HCT116 (cell line): ENCODE measurements around the gene PSMD10. TPM values are rescaled to one million over a fixed set of nuclear protein-coding genes. Genes with fewer than 3 reads are reported as not detected.

Experiments
- ATAC-seq: fragments of 200-7000 bp; cut with Tn5 transposase; 2 replicates; pipeline ENCODE4 v1.9.1; 2020; ENCODE audit warnings: mild to moderate bottlenecking, moderate library complexity
- BruUV-seq: library from RNA; stranded (reverse); fragments of 400-500 nt; replicated peaks from 2 replicates; lab custom pipeline; 2021; lab: Mats Ljungman, UMichigan
- CTCF ChIA-PET: fragments of 300-600 bp; sonication (Branson Sonifier 250); formaldehyde crosslinking; loops from one replicate; lab custom pipeline; 2021; ENCODE audit warnings: antibody characterized with exemption; lab: Charles Lee
- POLR2A ChIA-PET: fragments of 300-600, 350-600 bp; sonication (Branson Sonifier 250); formaldehyde crosslinking; loops from one replicate; lab custom pipeline; 2021; ENCODE audit warnings: antibody characterized with exemption; lab: Charles Lee
- RAD21 ChIA-PET, 2 experiments: fragments of 300-600 bp; sonication (Branson Sonifier 250); formaldehyde crosslinking; loops; one replicate each; lab custom pipeline; 2023; ENCODE audit warnings: low total read pairs in 2 of 2; ENCODE audit not compliant: uncharacterized antibody in 2 of 2, unreplicated experiment in 2 of 2, low non-redundant PET in 1 of 2; lab: Charles Lee
- DNase-seq: peaks from one replicate; pipeline ENCODE4 v3.0.0-alpha.2; 2010; ENCODE audit warnings: low read depth, low spot score
- H2AFZ ChIP-seq: fragments of 200-600 bp; shearing (Covaris generic), sonication (generic); 2 replicates; pipeline ENCODE4 v1.6.1; 2017; ENCODE audit warnings: low read depth, mixed run types, mixed read lengths, antibody characterized with exemption, low read length; ENCODE audit not compliant: poor library complexity, severe bottlenecking
- H3K27ac ChIP-seq: 2 replicates; pipeline ENCODE4 v1.5.1; 2012; ENCODE audit warnings: low read depth, low read length
- H3K27me3 ChIP-seq: fragments of 200-600 bp; sonication (generic); 2 replicates; pipeline ENCODE4 v1.6.1; 2016; ENCODE audit warnings: mixed run types, low read length, mixed read lengths; ENCODE audit not compliant: insufficient read depth
- H3K36me3 ChIP-seq, 2 experiments: fragments of 200-500 bp in 1 of 2; fragments of 200-600 bp in 1 of 2; sonication (Bioruptor generic) in 1 of 2; sonication (generic) in 1 of 2; 2 replicates each; pipeline versions ENCODE4 v1.5.1 to v1.6.1; 2014 to 2016; ENCODE audit warnings: low read length in 2 of 2, inconsistent platforms in 1 of 2, mixed read lengths in 1 of 2, mixed run types in 1 of 2; ENCODE audit not compliant: insufficient read depth in 2 of 2, control insufficient read depth in 1 of 2
- H3K4me1 ChIP-seq, 2 experiments: fragments of 200-600 bp in 1 of 2; sonication (generic) in 1 of 2; 2 replicates each; pipeline versions ENCODE4 v1.5.1 to v1.6.1; 2012 to 2017; ENCODE audit warnings: low read length in 2 of 2, inconsistent platforms in 1 of 2, mild to moderate bottlenecking in 1 of 2, mixed read lengths in 1 of 2, mixed run types in 1 of 2, moderate library complexity in 1 of 2; ENCODE audit not compliant: insufficient read depth in 2 of 2, control insufficient read depth in 1 of 2
- H3K4me2 ChIP-seq: fragments of 200-600 bp; sonication (generic); 2 replicates; pipeline ENCODE4 v1.6.1; 2017; ENCODE audit warnings: mixed run types, low read length, mixed read lengths
- H3K4me3 ChIP-seq, 2 experiments: fragments of 200-600 bp in 1 of 2; sonication (generic) in 1 of 2; replicated peaks in 1 of 2; 2 replicates each; pipeline ENCODE4 v1.5.1; 2011 to 2016; ENCODE audit warnings: low read length in 2 of 2, control low read depth in 1 of 2, low read depth in 1 of 2, mild to moderate bottlenecking in 1 of 2, mixed read lengths in 1 of 2, mixed run types in 1 of 2
- H3K79me2 ChIP-seq: fragments of 200-600 bp; sonication (generic); 2 replicates; pipeline ENCODE4 v1.6.1; 2017; ENCODE audit warnings: mild to moderate bottlenecking, mixed run types, low read length, moderate library complexity, mixed read lengths; ENCODE audit not compliant: insufficient read depth
- H3K9ac ChIP-seq: fragments of 200-600 bp; sonication (generic); 2 replicates; pipeline ENCODE4 v1.6.1; 2016; ENCODE audit warnings: low read length, mixed read lengths
- H3K9me2 ChIP-seq: fragments of 200-600 bp; sonication (generic), shearing (Covaris generic); 2 replicates; pipeline ENCODE4 v1.6.1; 2017; ENCODE audit warnings: mixed run types, mild to moderate bottlenecking, moderate library complexity; ENCODE audit not compliant: insufficient read depth
- H3K9me3 ChIP-seq, 2 experiments: fragments of 200-500 bp in 1 of 2; fragments of 200-600 bp in 1 of 2; sonication (Bioruptor generic) in 1 of 2; sonication (generic) in 1 of 2; 2 replicates each; pipeline ENCODE4 v1.6.1; 2014 to 2017; ENCODE audit warnings: low read length in 2 of 2, mixed read lengths in 2 of 2, inconsistent platforms in 1 of 2, low read depth in 1 of 2, mild to moderate bottlenecking in 1 of 2, mixed run types in 1 of 2, moderate library complexity in 1 of 2; ENCODE audit not compliant: control insufficient read depth in 1 of 2, insufficient read depth in 1 of 2
- H4K20me1 ChIP-seq: fragments of 200-600 bp; sonication (generic), shearing (Covaris generic); 2 replicates; pipeline ENCODE4 v1.6.1; 2017; ENCODE audit warnings: mixed run types, mild to moderate bottlenecking, moderate library complexity; ENCODE audit not compliant: insufficient read depth
- CBX3 ChIP-seq: IDR thresholded peaks from 2 replicates; pipeline ENCODE4 v1.6.1; 2012; ENCODE audit warnings: low read depth
- SP1 ChIP-seq: IDR thresholded peaks from 2 replicates; pipeline ENCODE4 v1.6.1; 2012; ENCODE audit warnings: low read depth
- intact Hi-C: fragments of 100-400 bp; cut with micrococcal nuclease; formaldehyde crosslinking; loops from 2 replicates; pipeline ENCODE4 v1.10.0; 2022
- total RNA-seq: library from RNA; stranded (reverse); gene quantifications from one replicate; pipeline ENCODE4 v1.2.1, GENCODE V29; 2021; ENCODE audit not compliant: unreplicated experiment

Gene PSMD10
- total RNA-seq, 1 experiment from 2014 or later: 55.5 TPM

- Histone ChIP-seq H3K4me3 (no peak overlapping the region), H3K27me3 (no peaks in the 10 kb centered on the region), H3K9me3 (no peaks in the 10 kb centered on the region), H3K27ac (no peak overlapping the region), H3K79me2 (no peaks in the 10 kb centered on the region), H4K20me1 (no peaks in the 10 kb centered on the region), H3K4me2 (no peak overlapping the region), H3K36me3 (no peaks in the 10 kb centered on the region), H3K4me1 (peaks cover 0 to 7% of the 10 kb centered on the region in 2 experiments; a peak in 2 of 4 replicates), H2AFZ (no peak overlapping the region), H3K9ac (no peak overlapping the region), H3K9me2 (no peaks in the 10 kb centered on the region)
- no TSS peak for BruUV-seq
- no peak for DNase-seq
- ChIA-PET POLR2A (no interaction called here), CTCF (no interaction called here), RAD21 (no interaction called here)
- no peak for TF ChIP-seq SP1
- no peak for ATAC-seq
- intact Hi-C loops: no loop called here
Observed at GRCh38 chrX:108127152-108127551, 35.8 kb upstream of the PSMD10 start.

- Histone ChIP-seq H4K20me1 (no peaks in the 10 kb centered on the region), H3K9me3 (no peaks in the 10 kb centered on the region), H3K27ac (no peak overlapping the region), H3K36me3 (no peaks in the 10 kb centered on the region), H3K4me1 (peaks cover 0 to 7% of the 10 kb centered on the region in 2 experiments; a peak in 2 of 4 replicates), H3K9me2 (no peaks in the 10 kb centered on the region), H3K4me2 (no peak overlapping the region), H3K4me3 (no peak overlapping the region), H3K79me2 (no peaks in the 10 kb centered on the region), H2AFZ (no peak overlapping the region), H3K27me3 (no peaks in the 10 kb centered on the region), H3K9ac (no peak overlapping the region)
- ATAC-seq (no peak), DNase-seq (no peak)
- no peak for TF ChIP-seq CBX3
- ChIA-PET CTCF (no interaction called here), RAD21 (no interaction called here), POLR2A (no interaction called here)
- intact Hi-C loops: no loop called here
- BruUV-seq: no TSS peak
Observed at GRCh38 chrX:108126661-108127060, 35.3 kb upstream of the PSMD10 start.
